ENCODE measurements around the gene FOXJ1.

The FOXJ1 gene

GRCh38 chr17:76174037-76174436 lies 33.0 kb upstream of the FOXJ1 start:
- no peak overlapping the region for H3K9ac ChIP-seq (ENCODE audit: low read depth, low read length)
- no peak overlapping the region for H3K4me3 ChIP-seq (ENCODE audit: low read depth, low read length)
- H3K27me3 ChIP-seq (ENCODE audit: control insufficient read depth, insufficient read depth, low read length) = no peaks in the 10 kb centered on the region
- no peaks in the 10 kb centered on the region for H3K4me1 ChIP-seq (ENCODE audit: control insufficient read depth, insufficient read depth, low read length)
- H3K9me3 ChIP-seq (ENCODE audit: control insufficient read depth, insufficient read depth, low read length) = no peaks in the 10 kb centered on the region
- no peaks in the 10 kb centered on the region for H3K36me3 ChIP-seq (ENCODE audit: control insufficient read depth, insufficient read depth, low read length)

- no peaks in the 10 kb centered on the region for H3K36me3 ChIP-seq (ENCODE audit: control insufficient read depth, insufficient read depth, low read length)
- no peaks in the 10 kb centered on the region for H3K27me3 ChIP-seq (ENCODE audit: control insufficient read depth, insufficient read depth, low read length)
- no peaks in the 10 kb centered on the region for H3K4me1 ChIP-seq (ENCODE audit: control insufficient read depth, insufficient read depth, low read length)
- H3K4me3 ChIP-seq (ENCODE audit: low read depth, low read length) = no peak overlapping the region
- H3K9ac ChIP-seq (ENCODE audit: low read depth, low read length) = no peak overlapping the region
- H3K9me3 ChIP-seq (ENCODE audit: control insufficient read depth, insufficient read depth, low read length) = no peaks in the 10 kb centered on the region
Observed at GRCh38 chr17:76173474-76173873, 32.4 kb upstream of the FOXJ1 start.

- Histone ChIP-seq H3K4me3 (ENCODE audit: low read depth, low read length) (no peak overlapping the region), H3K27me3 (ENCODE audit: control insufficient read depth, insufficient read depth, low read length) (no peaks in the 10 kb centered on the region), H3K36me3 (ENCODE audit: control insufficient read depth, insufficient read depth, low read length) (no peaks in the 10 kb centered on the region), H3K9me3 (ENCODE audit: control insufficient read depth, insufficient read depth, low read length) (no peaks in the 10 kb centered on the region), H3K4me1 (ENCODE audit: control insufficient read depth, insufficient read depth, low read length) (no peaks in the 10 kb centered on the region), H3K9ac (ENCODE audit: low read depth, low read length) (no peak overlapping the region)
Observed at GRCh38 chr17:76171706-76172105, 30.7 kb upstream of the FOXJ1 start.

GRCh38 chr17:76170114-76170513 lies 29.1 kb upstream of the FOXJ1 start:
- no peaks in the 10 kb centered on the region for H3K36me3 ChIP-seq (ENCODE audit: control insufficient read depth, insufficient read depth, low read length)
- no peaks in the 10 kb centered on the region for H3K4me1 ChIP-seq (ENCODE audit: control insufficient read depth, insufficient read depth, low read length)
- H3K9ac ChIP-seq (ENCODE audit: low read depth, low read length) = no peak overlapping the region
- H3K9me3 ChIP-seq (ENCODE audit: control insufficient read depth, insufficient read depth, low read length) = no peaks in the 10 kb centered on the region
- H3K27me3 ChIP-seq (ENCODE audit: control insufficient read depth, insufficient read depth, low read length) = no peaks in the 10 kb centered on the region
- H3K4me3 ChIP-seq (ENCODE audit: low read depth, low read length) = no peak overlapping the region

- H3K27me3 ChIP-seq (ENCODE audit: control insufficient read depth, insufficient read depth, low read length) = no peaks in the 10 kb centered on the region
- H3K4me3 ChIP-seq (ENCODE audit: low read depth, low read length) = no peak overlapping the region
- H3K9me3 ChIP-seq (ENCODE audit: control insufficient read depth, insufficient read depth, low read length) = no peaks in the 10 kb centered on the region
- no peaks in the 10 kb centered on the region for H3K4me1 ChIP-seq (ENCODE audit: control insufficient read depth, insufficient read depth, low read length)
- H3K36me3 ChIP-seq (ENCODE audit: control insufficient read depth, insufficient read depth, low read length) = no peaks in the 10 kb centered on the region
- H3K9ac ChIP-seq (ENCODE audit: low read depth, low read length) = no peak overlapping the region
Observed at GRCh38 chr17:76166906-76167305, 25.9 kb upstream of the FOXJ1 start.

- H3K4me3 ChIP-seq (ENCODE audit: low read depth, low read length) = no peak overlapping the region
- H3K4me1 ChIP-seq (ENCODE audit: control insufficient read depth, insufficient read depth, low read length) = no peaks in the 10 kb centered on the region
- H3K36me3 ChIP-seq (ENCODE audit: control insufficient read depth, insufficient read depth, low read length) = no peaks in the 10 kb centered on the region
- no peaks in the 10 kb centered on the region for H3K9me3 ChIP-seq (ENCODE audit: control insufficient read depth, insufficient read depth, low read length)
- H3K9ac ChIP-seq (ENCODE audit: low read depth, low read length) = no peak overlapping the region
- no peaks in the 10 kb centered on the region for H3K27me3 ChIP-seq (ENCODE audit: control insufficient read depth, insufficient read depth, low read length)
Observed at GRCh38 chr17:76166168-76166567, 25.1 kb upstream of the FOXJ1 start.

- Histone ChIP-seq H3K4me3 (ENCODE audit: low read depth, low read length) (no peak overlapping the region), H3K36me3 (ENCODE audit: control insufficient read depth, insufficient read depth, low read length) (no peaks in the 10 kb centered on the region), H3K27me3 (ENCODE audit: control insufficient read depth, insufficient read depth, low read length) (no peaks in the 10 kb centered on the region), H3K9me3 (ENCODE audit: control insufficient read depth, insufficient read depth, low read length) (no peaks in the 10 kb centered on the region), H3K9ac (ENCODE audit: low read depth, low read length) (no peak overlapping the region), H3K4me1 (ENCODE audit: control insufficient read depth, insufficient read depth, low read length) (no peaks in the 10 kb centered on the region)
Observed at GRCh38 chr17:76164331-76164730, 23.3 kb upstream of the FOXJ1 start.

- H3K4me1 ChIP-seq (ENCODE audit: control insufficient read depth, insufficient read depth, low read length) = no peaks in the 10 kb centered on the region
- no peaks in the 10 kb centered on the region for H3K27me3 ChIP-seq (ENCODE audit: control insufficient read depth, insufficient read depth, low read length)
- H3K9me3 ChIP-seq (ENCODE audit: control insufficient read depth, insufficient read depth, low read length) = no peaks in the 10 kb centered on the region
Observed at GRCh38 chr17:76163919-76164318, 22.9 kb upstream of the FOXJ1 start.

GRCh38 chr17:76161619-76162266 lies 20.7 kb upstream of the FOXJ1 start:
- H3K9ac ChIP-seq (ENCODE audit: low read depth, low read length) = no peak overlapping the region

More at GRCh38 chr17:76163919-76164318, 22.9 kb upstream of the FOXJ1 start:
- H3K9ac ChIP-seq (ENCODE audit: low read depth, low read length) = no peak overlapping the region
- H3K36me3 ChIP-seq (ENCODE audit: control insufficient read depth, insufficient read depth, low read length) = no peaks in the 10 kb centered on the region
- no peak overlapping the region for H3K4me3 ChIP-seq (ENCODE audit: low read depth, low read length)

GRCh38 chr17:76160896-76161528 lies 20.0 kb upstream of the FOXJ1 start:
- Histone ChIP-seq H3K9me3 (ENCODE audit: control insufficient read depth, insufficient read depth, low read length) (no peaks in the 10 kb centered on the region), H3K36me3 (ENCODE audit: control insufficient read depth, insufficient read depth, low read length) (no peaks in the 10 kb centered on the region), H3K9ac (ENCODE audit: low read depth, low read length) (no peak overlapping the region), H3K27me3 (ENCODE audit: control insufficient read depth, insufficient read depth, low read length) (no peaks in the 10 kb centered on the region), H3K4me3 (ENCODE audit: low read depth, low read length) (no peak overlapping the region), H3K4me1 (ENCODE audit: control insufficient read depth, insufficient read depth, low read length) (no peaks in the 10 kb centered on the region)

More at GRCh38 chr17:76161619-76162266, 20.7 kb upstream of the FOXJ1 start:
- H3K27me3 ChIP-seq (ENCODE audit: control insufficient read depth, insufficient read depth, low read length) = no peaks in the 10 kb centered on the region
- no peaks in the 10 kb centered on the region for H3K4me1 ChIP-seq (ENCODE audit: control insufficient read depth, insufficient read depth, low read length)
- H3K9me3 ChIP-seq (ENCODE audit: control insufficient read depth, insufficient read depth, low read length) = no peaks in the 10 kb centered on the region
- no peak overlapping the region for H3K4me3 ChIP-seq (ENCODE audit: low read depth, low read length)
- H3K36me3 ChIP-seq (ENCODE audit: control insufficient read depth, insufficient read depth, low read length) = no peaks in the 10 kb centered on the region

- Histone ChIP-seq H3K27me3 (ENCODE audit: control insufficient read depth, insufficient read depth, low read length) (no peaks in the 10 kb centered on the region), H3K36me3 (ENCODE audit: control insufficient read depth, insufficient read depth, low read length) (no peaks in the 10 kb centered on the region), H3K9me3 (ENCODE audit: control insufficient read depth, insufficient read depth, low read length) (no peaks in the 10 kb centered on the region), H3K4me1 (ENCODE audit: control insufficient read depth, insufficient read depth, low read length) (no peaks in the 10 kb centered on the region), H3K9ac (ENCODE audit: low read depth, low read length) (no peak overlapping the region), H3K4me3 (ENCODE audit: low read depth, low read length) (no peak overlapping the region)
Observed at GRCh38 chr17:76159157-76159556, 18.1 kb upstream of the FOXJ1 start.

GRCh38 chr17:76157759-76158158 lies 16.7 kb upstream of the FOXJ1 start:
- H3K27me3 ChIP-seq (ENCODE audit: control insufficient read depth, insufficient read depth, low read length) = no peaks in the 10 kb centered on the region
- no peak overlapping the region for H3K9ac ChIP-seq (ENCODE audit: low read depth, low read length)
- H3K36me3 ChIP-seq (ENCODE audit: control insufficient read depth, insufficient read depth, low read length) = no peaks in the 10 kb centered on the region
- no peak overlapping the region for H3K4me3 ChIP-seq (ENCODE audit: low read depth, low read length)
- no peaks in the 10 kb centered on the region for H3K9me3 ChIP-seq (ENCODE audit: control insufficient read depth, insufficient read depth, low read length)
- H3K4me1 ChIP-seq (ENCODE audit: control insufficient read depth, insufficient read depth, low read length) = peaks cover 11% of the 10 kb centered on the region

Measured in iPS-15b (cell line).